Caki2 (cell line): ENCODE measurements around the gene NAA80. TPM values are rescaled to one million over a fixed set of nuclear protein-coding genes. Genes with fewer than 3 reads are reported as not detected.
A peak's percentile ranks its signal among the peaks of the same experiment; 100 is the strongest.

Source experiments
- DNase-seq: peaks from one replicate; pipeline ENCODE4 v3.0.0-alpha.2; 2015; ENCODE audit warnings: low read depth
- in situ Hi-C: cut with HindIII; loops from 2 replicates; pipeline ENCODE4 v1.10.0; 2016; ENCODE audit warnings: low sequenced_read_pairs, low pct_unique_long_range_greater_than_20kb, mixed read lengths
- total RNA-seq: library from RNA; depleted of rRNA; stranded (reverse); fragments of >200 nt; shearing (Covaris generic); gene quantifications from 2 replicates; pipeline ENCODE4 v1.2.3, GENCODE V29; 2014; ENCODE audit warnings: low replicate concordance; rRNA removed

The NAA80 gene
- total RNA-seq, 1 experiment from 2014 or later: 8.3 TPM

DNA sequence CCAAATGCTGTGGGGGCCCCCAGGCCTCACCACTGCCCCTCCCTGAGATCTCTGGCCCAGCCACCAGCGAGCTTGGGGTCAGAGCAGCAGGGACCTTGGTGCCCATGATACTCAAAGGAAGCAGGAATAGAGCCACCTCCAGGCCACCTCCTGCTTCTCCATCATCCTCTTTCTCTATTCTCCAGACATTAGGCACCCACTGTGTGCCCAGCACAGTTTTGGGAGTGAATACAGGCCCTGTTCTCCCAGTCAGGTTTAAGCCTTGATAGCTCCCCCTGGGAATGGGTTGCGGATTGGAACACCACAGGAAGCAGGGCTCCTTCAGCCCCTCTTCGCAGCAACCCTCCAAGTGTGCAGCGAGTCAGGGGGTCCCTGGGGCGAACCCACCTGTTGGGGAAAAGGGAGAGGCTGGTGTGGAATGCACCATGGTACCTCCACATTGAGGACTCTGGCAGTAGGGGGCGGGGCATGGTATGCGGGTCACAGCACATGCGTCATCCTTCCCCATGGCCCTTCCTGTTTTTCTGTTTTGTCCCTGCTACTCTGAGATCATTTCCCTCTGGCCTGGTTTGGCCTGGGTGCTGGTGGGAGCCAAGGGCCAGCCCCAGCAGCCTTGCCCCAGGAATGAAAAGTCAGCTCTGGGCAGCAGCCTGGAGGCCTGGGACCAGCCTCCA lies 44.5 kb downstream of the NAA80 start:
- in situ Hi-C loops: no loop called here
- no peak for DNase-seq

DNA sequence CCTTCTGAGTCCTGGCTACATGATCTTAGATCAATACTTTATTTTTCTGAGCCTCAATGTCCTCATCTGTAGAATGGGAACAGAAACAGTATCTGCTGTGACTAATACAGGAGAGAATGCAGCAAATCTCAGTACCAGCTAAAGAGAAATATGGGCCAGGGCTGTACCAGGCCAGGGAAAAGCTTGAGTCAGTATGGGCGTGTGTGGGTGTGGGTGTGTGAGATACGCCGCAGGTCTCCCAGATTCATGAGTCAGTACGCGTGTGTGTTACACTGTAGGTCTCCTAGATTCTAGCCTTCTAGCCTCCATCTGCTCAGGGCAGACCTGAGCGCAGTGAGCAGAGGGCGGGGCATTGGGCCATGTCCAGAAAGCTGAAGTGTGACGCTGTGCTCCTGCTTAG lies 48.0 kb downstream of the NAA80 start:
- in situ Hi-C loops: no loop called here

DNA sequence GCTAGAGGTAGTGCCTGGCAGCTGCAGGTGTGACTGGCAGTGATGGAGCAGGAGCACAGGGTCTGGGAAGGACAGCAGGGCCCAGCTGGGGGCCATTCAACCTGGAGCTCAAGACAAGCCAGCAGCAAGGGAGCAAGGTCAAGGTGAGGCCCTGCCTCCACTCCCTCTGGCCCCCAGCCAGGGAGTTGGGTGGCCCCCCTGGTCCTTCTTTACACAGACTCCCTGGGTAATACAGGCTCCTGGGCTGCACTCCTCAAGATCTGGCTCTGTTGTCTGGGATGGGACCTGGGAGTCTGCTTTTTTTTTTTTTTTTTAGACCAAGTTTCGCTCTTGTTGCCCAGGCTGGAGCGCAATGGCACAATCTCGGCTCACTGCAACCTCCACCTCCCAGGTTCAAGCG lies 48.7 kb downstream of the NAA80 start:
- no peak for DNase-seq
- in situ Hi-C loops: no loop called here

More for the DNA sequence above, 48.0 kb downstream of the NAA80 start:
- peak; percentile 47 for DNase-seq

DNA sequence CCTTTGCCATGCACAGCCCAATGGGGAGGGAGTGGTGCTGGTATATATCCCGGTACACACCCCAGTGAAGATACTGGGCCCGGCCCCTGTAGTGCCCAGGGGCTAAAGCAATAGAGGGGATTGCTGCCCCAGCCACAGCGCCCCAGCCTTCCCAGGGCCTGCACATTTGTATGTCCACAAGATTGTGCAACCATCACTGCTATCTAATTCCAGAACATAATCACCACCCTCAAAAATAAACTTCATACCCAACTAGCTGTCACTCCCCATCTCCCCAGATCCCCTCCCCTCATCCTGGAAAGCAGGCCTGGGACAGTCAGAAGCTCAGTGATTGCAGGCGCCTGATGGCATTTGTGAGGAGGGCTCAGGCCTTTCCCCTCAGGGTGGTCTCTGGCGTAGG lies 49.7 kb downstream of the NAA80 start:
- in situ Hi-C loops: no loop called here
- DNase-seq: no peak

DNA sequence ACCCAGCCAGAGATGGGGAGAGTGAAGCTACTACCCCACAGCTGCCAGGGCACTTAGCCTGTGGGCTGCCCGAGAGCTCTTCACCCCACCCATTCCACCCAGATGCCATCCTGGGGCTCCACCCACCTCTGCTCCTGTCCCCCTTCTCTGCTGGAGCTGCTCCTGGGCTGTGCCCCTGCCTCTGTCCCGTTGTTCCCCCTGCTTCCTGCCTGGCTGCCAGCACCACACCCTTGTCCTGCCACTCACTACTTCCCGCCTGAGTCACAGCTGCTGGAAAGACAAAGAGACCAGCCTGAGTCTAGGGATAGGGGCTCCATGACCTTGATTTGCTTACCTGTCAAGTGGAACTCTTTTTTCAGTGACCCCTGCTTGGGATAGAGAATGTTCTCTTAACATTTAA lies 50.8 kb downstream of the NAA80 start:
- DNase-seq: no peak
- in situ Hi-C loops: no loop called here

DNA sequence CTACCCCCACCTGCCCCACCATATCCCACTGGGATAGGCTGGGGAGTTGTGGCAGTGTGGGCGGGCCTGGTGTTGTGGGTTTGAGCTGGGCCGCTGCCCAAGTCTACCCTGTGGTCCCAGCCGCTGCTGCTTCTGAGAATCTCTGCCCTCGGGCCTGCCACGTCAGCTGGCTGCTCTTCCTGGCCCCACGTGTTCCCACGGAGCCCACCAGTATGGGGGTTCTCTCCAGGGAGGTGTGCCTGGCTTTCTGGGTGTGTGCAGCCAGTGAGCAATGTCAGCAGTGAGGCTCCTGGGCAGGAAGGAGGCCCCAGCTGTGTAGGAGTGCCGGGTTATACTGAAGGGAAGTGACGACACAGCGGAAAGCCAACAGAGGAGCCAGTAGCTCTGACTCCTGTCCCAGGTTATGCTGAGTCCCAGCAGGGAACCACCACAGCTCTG lies 52.7 kb downstream of the NAA80 start:
- peak; percentile 84 for DNase-seq
- in situ Hi-C loops: no loop called here

Other genes with a start within 250 kb of the NAA80 start
- gene RBM5, start 210.5 kb downstream of the NAA80 start, total RNA-seq: 42.3 and 44.1 TPM in 2 replicates
- 33.5 and 36.1 TPM in 2 replicates for gene SEMA3F, start 144.1 kb downstream of the NAA80 start, total RNA-seq
- gene GNAT1, start 107.8 kb downstream of the NAA80 start, total RNA-seq: not detected in 2 replicates
- gene SLC38A3, start 94.1 kb downstream of the NAA80 start, total RNA-seq: not detected in 2 replicates
- 100 and 121 TPM in 2 replicates for gene GNAI2, start 63.2 kb downstream of the NAA80 start, total RNA-seq
- gene SEMA3B, start 30.3 kb downstream of the NAA80 start, total RNA-seq: 99.9 and 105 TPM in 2 replicates
- gene LSMEM2, start 20.3 kb downstream of the NAA80 start, total RNA-seq: not detected in 2 replicates
- gene IFRD2, start 7.0 kb downstream of the NAA80 start, total RNA-seq: 69.5 and 114 TPM in 2 replicates
- 2.8 and 3.1 TPM in 2 replicates for gene HYAL3, start within 50 bp of the NAA80 start, total RNA-seq
- gene HYAL1, start 4.2 kb upstream of the NAA80 start, total RNA-seq: 1.2 TPM in 1 of 2 replicates, not detected in the other
- 61.4 and 92.2 TPM in 2 replicates for gene HYAL2, start 23.3 kb upstream of the NAA80 start, total RNA-seq
- 13.7 and 19.0 TPM in 2 replicates for gene TUSC2, start 28.8 kb upstream of the NAA80 start, total RNA-seq
- 37.1 and 38.8 TPM in 2 replicates for gene RASSF1, start 41.4 kb upstream of the NAA80 start, total RNA-seq
- gene ZMYND10, start 46.3 kb upstream of the NAA80 start, total RNA-seq: 3.3 and 10.8 TPM in 2 replicates
- gene NPRL2, start 51.4 kb upstream of the NAA80 start, total RNA-seq: 19.8 and 26.0 TPM in 2 replicates
- gene CYB561D2, start 51.5 kb upstream of the NAA80 start, total RNA-seq: 21.7 and 42.8 TPM in 2 replicates
- 33.9 and 59.0 TPM in 2 replicates for gene TMEM115, start 60.1 kb upstream of the NAA80 start, total RNA-seq
- gene CACNA2D2, start 204.2 kb upstream of the NAA80 start, total RNA-seq: 0.03 TPM in 2 replicates